ENCODE results near the gene ZNF276.

Gene ZNF276

DNA sequence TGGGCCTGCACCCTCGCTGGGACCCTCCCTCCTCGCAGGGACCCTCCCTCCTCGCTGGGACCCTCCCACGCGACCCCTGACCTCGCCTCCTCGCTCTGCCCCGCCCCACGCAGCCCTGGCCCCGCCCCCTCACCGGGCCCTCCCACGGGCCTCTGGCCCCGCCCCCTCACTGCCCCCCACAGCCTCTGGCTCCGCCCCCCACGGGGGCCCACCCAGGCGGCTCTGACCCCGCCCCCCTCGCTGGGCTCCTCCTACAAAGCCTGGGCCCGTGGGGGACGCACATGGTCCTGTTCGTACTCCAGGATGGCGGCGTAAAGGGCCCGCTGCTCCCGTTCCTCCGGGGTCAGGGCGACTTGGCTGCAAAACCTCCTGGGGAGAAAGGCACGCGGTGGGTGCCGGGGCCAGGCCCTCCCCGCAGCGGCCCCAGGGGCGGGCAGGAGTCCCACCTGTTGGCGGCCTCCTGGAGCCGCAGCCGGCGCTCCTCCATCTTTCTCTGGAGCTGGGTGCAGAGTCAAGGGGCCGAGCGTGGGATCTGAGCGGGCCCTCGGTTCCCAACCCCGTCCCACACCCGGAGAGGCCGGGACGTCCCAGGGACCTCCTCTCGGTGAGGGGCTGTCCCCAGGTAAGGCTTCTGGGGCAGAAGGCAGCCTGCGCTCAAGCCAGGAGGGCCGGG lies 9.6 kb upstream of the ZNF276 start:
- DNase-seq (ENCODE audit: low read depth in 2 of 3, low spot score in 1 of 3) = peak; percentile 58 to 80 (median 73)

DNA sequence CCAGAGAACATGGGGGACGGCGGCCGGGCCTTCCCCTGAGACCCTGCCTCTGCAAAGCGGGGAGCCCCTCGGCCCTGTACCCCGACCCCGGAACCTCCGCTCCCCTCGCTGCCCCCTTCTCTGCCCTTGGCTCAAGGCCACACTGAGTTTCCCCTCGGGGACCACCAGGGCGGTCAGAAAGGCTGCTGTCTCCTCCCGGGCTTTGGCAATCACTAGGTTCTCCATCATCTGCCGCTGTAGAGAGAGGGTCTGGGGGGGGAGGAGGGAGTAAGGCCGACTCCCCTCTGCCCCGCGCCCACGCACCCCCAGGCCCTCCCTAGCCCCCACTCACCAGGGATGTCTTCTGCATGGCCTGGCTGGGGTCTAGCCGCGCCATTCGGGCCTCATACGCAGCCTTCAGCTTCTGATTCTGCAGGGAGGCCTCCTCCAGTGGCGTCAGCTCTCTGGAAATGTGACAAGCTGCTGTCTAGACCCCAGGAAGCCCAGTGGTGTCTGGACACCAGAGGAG lies 9.0 kb upstream of the ZNF276 start:
- no peak for DNase-seq (ENCODE audit: low read depth in 2 of 3, low spot score in 1 of 3)

DNA sequence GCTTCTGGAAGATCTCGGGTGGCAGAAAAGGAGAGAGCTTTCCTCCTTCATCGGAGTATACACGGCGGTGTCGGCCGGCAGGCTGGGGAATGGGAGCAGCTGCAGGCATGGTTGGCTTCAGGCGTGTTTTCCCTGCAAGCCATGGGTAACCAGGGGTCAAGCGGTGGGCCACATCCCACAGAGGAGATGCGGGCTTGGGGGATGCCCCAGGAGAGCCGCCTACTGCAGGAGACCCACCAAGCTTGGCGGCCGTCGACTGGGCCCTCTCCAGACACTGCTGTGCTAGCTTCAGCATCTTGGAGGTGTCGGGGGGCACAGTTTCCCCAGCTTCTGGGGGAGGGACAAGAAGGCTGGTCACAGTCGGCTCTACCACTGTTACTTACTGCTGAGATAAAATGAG lies 4.8 kb upstream of the ZNF276 start:
- DNase-seq (ENCODE audit: low read depth in 2 of 3, low spot score in 1 of 3) = no peak

DNA sequence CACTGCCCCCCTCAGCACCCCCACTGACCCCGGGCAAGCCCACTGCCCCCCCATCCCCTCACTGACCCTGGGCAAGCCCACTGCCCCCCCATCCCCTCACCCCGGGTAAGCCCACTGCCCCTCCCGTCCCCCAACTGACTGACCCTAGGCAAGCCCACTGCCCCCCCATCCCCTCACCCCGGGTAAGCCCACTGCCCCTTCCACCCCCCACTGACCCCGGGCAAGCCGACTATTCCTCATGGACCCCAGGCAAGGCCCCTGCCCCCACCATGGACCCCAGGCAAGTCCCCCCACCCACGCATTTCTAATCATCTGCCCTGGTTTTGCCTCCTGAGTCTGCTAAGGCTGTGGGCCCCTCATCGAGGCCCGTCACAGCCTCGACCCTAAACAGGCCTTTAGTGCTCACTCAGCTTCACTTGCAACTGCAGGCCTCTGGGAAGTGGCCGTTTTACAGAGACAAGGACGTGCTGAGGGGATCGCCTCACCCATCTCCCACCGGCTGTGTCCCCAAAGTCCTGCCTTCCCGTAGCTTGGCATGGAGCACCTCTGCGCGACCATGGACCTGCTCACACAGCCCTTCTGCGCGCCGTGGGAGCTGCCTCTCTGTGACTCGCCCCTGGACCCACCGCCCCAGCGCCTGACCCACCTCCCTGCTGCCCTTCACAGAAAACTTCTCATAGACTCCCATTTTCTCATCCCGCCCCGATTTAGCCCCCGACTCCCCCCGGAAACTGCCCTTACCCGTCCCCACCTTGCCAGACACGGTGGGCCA lies 4.2 kb upstream of the ZNF276 start:
- DNase-seq (ENCODE audit: low read depth in 2 of 3, low spot score in 1 of 3) = no peak

DNA sequence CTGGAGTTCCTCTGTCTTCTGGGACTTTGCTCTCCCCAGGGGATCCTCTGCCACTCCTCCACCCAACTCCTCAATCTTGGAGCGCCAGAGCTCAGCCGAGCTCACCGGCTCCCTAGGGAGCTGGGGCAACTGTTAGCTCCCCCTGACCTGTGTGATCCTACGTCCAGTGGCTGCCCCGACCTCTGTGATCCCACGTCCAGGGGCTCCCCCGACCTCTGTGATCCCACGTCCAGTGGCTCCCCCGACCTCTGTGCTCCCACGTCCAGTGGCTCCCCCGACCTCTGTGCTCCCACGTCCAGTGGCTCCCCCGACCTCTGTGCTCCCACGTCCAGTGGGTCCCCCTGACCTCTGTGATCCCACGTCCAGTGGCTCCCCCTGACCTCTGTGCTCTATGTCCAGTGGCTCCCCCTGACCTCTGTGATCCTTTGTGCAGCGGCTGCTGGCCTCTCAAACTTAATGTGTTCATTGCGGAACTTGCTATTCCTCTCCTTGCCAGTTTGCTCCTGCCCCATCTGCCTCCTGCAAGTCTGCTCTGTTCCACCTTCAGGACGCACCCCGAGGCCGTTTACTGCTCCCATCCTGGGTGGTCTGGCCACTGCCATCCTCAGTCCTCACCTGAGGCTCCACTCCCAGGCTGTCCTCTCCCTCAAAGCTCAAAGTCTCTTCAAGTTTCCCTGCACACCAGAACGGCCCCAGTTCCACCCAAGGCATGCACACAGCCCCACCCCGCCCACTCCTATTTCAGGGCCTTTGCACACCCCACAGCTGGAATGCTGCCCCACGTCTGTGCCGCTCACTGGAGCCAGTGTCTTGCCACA lies 3.4 kb upstream of the ZNF276 start:
- DNase-seq (ENCODE audit: low read depth in 2 of 3, low spot score in 1 of 3) = no peak

DNA sequence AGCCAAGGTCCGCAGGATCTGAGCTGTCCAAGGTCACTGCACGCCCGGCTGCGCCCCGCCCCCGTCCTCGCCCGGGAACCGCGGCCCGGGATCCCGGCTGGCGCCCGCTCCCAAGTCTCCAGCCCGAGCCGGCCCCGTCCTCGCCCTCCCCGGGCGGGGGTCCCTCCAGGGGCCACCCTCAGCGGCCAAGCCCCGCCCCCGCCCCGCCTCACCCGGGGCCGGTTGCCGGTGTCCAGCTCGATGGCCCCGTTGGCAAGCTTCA lies 855 bp upstream of the ZNF276 start:
- no peak for DNase-seq (ENCODE audit: low read depth in 2 of 3, low spot score in 1 of 3)

DNA sequence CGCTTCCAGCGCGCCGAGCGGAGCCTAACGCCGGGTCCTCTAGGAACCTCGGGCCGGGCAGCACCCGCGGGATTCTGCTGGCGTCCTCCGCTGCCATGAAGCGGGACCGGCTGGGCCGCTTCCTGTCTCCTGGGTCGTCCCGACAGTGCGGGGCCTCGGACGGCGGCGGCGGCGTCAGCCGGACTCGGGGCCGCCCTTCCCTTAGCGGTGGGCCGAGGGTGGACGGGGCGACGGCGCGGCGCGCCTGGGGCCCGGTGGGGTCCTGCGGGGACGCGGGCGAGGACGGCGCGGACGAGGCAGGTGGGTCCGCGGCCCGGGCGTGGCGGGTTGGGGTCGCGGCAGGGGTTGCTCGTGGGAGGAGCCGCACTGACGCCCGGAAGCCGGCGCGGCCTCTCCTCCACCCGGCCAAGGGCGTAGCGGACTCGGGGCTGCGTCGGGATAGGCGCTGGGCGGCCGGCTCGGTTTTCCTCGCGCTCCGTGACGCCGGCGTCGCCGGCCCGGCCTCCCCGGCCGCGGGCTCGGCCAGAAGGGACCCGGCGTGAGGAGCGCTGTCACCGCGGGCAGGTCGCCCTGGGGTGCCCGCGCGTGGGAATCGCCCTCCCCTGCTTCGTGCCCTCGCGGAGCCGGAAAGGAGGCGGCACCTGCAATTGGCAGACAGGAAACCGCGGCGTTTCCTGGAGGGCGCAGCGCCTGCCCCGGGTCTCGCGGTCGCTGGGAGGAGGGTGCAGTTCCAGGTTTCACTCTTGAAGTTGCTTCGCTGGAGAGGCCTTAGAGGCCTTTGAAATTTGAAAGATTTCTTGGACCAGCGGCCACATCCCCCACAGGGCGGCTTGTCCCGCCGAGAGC lies 432 bp downstream of the ZNF276 start:
- DNase-seq (ENCODE audit: low read depth in 2 of 3, low spot score in 1 of 3) = peak; percentile 55 to 74 (median 60)

DNA sequence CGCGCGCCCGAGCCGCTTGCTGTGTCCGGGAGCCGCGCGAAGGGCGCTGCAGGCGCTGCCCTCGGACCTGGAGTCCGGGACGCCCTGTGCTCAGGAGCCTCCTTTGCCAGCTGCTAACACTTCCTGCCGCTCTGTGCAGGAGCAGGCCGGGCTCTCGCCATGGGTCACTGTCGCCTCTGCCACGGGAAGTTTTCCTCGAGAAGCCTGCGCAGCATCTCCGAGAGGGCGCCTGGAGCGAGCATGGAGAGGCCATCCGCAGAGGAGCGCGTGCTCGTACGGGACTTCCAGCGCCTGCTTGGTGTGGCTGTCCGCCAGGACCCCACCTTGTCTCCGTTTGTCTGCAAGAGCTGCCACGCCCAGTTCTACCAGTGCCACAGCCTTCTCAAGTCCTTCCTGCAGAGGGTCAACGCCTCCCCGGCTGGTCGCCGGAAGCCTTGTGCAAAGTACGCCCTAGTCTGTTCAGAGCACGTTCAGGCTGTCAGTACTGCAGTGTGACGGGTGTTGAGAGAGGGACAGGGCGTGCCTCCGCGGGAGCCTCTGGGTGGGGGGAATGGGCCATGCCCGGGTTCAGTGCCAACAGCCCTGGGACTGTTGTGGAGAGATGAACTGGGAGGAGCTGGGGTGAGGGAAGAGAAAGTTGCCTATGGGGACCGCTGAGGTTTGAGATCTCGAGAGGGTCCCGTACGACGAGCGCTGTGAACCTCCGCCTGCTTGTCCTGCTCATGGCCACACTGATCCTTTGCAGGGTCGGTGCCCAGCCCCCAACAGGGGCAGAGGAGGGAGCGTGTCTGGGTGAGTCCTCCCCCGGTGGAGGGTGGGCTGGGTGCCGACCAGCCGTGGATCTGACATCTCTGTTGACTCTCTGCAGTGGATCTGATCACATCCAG lies 1.3 kb downstream of the ZNF276 start:
- peak; percentile 38 to 59 (median 54) for DNase-seq (ENCODE audit: low read depth in 2 of 3, low spot score in 1 of 3)

DNA sequence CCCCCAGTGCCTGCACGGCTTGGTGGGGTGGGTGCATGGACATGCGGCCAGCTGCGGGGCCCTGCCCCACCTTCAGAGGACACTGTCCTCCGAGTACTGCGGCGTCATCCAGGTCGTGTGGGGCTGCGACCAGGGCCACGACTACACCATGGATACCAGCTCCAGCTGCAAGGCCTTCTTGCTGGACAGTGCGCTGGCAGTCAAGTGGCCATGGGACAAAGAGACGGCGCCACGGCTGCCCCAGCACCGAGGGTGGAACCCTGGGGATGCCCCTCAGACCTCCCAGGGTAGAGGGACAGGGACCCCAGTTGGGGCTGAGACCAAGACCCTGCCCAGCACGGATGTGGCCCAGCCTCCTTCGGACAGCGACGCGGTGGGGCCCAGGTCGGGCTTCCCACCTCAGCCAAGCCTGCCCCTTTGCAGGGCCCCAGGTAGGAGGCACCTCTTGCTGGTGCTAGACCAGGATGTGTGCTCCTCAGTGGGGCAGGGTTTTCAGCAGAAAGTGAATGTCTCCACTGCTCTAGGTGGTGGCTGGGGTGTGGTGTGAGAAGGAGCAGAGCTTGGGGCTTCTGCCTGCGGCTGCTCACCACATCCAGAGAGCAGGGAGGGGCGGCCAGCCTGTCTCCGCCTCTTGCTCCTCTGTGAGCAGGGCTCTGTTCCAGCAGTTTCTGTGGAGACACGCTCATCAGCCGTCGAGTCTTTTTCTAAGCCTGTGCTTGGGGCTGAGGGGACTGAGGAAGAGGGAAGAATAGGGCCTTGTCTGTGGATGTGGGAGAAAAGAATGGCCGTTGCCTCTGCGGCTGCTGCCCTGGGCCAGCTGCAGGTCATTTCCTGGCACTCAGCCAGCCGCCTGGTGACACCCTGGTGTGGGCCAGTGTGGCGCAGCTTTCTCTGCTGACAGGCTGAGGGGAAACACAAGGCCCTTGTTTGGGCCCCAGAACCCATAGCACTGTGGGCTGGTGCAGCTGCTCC lies 2.2 kb downstream of the ZNF276 start:
- peak; percentile 48 to 54 (median 51) for DNase-seq (ENCODE audit: low read depth in 2 of 3, low spot score in 1 of 3)

DNA sequence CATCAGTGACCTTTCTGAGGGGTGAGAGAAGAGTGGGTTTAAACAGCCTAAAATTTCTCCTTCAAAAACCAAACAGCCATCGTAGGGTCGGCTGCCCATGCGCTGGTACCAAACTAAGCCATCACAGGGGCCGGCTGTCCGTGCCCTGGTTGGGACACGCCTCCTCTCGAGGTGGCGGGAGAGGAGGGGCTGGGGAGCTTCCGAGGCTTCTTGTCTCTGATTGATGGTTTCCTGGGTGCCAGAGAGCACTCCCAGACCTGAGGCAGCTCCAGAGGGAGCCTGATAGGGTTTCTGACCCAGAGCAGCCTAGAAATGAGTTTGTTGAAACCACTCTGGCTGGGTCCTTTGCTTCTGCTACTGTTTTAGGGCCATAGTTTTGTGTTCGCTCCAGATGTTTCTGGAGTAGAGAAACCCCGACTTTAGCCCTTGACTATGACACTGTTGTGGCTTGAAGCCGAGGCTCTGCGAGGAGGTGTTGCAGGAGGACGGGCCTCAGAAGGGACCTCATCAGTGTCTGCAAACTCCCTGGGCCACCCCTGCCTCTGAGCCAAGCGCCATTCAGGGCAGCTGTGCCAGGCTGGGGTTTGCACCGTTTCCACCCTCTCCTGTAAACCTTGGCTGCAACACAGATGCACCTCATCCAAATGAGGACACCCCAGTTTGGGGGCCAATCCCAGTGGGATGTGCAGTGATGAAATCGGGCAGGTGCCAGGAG lies 6.2 kb downstream of the ZNF276 start:
- DNase-seq (ENCODE audit: low read depth in 2 of 3, low spot score in 1 of 3) = no peak

DNA sequence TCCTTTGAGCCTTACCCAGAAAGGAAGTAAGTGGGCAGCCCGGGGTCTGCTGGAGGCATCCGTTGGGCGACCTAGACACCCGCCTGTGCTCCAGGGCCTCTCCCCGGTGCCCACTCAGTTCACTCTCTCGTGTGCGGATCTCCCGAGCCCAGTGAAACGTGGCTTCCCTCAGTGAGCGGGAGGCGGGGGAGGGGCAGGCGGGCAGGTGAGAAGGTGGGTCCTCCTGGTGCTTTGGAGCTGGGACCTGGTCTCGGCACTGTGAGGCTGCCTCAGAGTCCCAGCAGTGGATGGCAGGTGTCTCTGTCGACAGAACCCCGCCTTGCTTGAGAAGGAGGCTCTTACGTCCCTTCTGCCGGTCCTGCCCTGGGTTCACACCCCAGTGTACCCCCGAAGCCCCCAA lies 8.0 kb downstream of the ZNF276 start:
- DNase-seq (ENCODE audit: low read depth in 2 of 3, low spot score in 1 of 3) = no peak

DNA sequence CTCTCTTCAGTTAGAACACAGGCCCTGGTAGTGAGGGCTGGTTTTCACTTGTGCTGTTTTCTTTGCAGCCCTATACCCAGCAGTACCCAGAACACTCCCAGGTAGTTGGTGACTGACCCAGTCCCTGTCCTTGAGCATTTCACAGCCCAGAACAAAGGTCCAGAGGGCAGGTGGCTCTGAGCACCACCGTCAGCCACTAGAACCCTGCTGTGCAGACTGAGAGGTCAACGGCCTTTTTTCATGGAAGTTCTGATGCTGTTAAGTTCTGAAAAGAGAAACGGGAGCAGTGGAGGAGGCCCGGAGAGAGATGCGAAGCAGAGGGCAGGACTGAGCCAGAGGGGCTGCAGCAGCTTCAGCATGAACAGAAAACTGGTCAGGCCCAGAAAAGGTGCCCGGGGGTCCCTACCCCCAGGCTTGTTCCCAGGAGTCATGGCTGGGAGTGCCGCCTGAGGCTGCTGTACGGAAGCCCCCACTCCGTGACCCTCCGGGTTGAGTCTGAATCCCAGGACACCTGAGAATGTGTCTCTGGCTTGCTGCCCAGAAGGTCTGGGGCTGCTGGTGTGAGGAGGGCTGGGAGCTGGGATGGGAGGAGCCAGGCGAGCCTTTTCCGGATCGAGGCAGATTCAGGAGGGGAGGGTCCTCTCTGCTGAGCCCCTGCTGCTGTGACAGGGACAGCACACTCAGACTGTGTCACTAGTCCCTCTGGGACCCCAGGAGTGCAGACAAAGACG lies 8.7 kb downstream of the ZNF276 start:
- no peak for DNase-seq (ENCODE audit: low read depth in 2 of 3, low spot score in 1 of 3)

DNA sequence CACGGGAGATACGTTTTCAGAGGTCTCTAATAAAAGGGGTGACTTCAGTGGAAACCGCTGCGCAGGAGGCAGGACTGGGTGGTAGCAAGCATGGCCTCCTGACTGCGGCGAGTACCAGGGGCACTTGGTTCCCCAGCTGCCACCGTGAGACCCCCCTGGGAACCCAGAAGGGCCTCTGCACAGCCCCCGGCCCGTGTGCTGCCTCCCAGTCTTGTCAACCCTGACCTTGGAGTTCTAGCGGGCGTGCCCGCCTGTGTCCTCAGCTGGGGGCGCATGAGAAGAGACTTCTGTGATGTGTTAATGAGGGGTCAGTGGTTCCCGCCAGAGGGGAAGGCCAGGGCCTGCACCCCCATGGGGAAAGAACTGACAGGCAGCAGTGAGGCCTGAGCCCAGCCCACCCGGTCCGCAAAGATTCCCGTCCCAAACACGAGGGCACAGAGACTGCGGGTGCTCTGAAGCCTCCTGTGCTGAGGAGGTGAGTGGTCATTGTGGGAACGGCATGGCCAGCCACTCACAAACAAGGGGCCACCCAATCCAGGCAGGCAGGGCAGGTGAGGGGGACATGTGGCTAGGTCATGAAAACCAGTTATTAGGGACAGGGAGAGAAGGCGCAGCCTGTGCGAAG lies 9.4 kb downstream of the ZNF276 start:
- no peak for DNase-seq (ENCODE audit: low read depth in 2 of 3, low spot score in 1 of 3)

DNA sequence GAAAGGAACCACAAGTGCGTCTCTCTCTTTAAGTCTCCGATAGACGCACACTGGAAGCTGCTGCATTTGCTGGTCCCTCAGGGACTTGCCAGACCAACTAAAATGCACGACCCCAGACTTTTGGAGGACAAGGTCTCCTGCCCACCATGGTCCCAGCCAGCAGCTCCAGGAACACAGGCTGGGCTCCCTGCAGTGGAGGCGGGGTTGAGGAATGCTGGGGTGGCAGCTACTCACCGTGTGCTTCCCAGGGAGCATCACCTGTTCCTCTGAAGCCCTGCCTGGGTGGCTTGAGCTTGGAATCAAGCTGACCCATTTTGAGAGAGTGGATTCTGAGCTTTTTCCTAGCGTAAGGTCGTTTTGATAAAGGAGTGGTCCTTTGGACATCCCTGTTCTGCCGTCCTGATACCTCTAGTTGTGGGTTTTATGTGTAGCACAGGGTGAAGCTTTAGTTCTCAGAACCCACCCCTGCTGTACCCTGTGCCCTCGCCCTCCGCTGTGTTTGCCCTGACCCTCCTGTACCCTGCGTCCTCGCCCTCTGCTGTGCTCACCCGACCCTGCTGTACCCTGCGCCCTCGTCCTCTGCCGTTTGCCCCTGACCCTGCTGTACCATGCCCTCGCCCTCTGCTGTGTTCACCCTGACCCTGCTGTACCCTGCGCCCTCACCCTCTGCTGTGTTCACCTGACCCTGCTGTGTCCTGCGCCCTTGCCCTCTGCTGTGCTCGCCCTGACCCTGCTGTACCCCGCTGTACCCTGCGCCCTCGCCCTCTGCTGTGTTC lies 11.0 kb downstream of the ZNF276 start:
- no peak for DNase-seq (ENCODE audit: low read depth in 2 of 3, low spot score in 1 of 3)

DNA sequence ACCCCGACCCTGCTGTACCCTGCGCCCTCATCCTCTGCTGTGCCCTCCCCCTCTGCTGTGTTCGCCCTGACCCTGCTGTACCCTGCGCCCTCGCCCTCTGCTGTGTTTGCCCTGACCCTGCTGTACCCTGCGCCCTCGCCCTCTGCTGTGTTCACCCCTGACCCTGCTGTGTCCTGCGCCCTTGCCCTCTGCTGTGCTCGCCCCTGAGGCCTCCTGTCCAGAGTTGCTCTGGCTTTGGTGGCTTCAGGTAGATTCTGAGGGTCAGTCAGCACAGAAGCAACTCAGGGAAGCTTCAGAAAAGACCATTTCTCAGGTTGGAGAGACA lies 11.5 kb downstream of the ZNF276 start:
- no peak for DNase-seq (ENCODE audit: low read depth in 2 of 3, low spot score in 1 of 3)

DNA sequence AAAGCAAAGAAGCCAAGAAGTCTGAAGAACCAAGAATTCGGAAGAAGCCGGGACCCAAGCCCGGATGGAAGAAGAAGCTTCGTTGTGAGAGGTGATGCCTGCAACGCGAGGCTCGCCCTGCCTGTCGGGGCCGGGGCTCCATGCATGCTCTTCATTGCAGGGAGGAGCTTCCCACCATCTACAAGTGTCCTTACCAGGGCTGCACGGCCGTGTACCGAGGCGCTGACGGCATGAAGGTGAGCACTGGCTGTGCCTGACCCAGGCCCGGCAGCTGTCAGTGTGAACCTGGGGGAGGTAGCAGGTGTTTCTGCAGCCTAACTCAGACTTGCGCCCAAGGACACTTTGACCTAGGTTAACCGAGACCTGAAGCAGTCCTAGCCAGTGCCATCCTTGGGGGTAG lies 12.0 kb downstream of the ZNF276 start:
- no peak for DNase-seq (ENCODE audit: low read depth in 2 of 3, low spot score in 1 of 3)

DNA sequence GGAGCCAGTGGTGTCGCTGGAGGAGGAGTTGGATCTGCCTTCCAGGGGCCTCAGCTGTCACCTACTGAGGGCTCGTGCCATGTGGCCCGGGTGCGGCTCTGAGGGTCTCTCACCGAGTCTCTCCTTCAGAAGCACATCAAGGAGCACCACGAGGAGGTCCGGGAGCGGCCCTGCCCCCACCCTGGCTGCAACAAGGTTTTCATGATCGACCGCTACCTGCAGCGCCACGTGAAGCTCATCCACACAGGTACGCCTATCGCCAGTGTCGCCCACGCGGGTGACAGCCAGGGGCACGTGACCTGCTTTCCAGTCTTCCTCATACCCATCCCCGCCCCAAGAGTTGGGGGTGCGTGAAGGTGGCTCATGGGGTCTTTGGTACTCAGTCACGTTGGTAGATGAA lies 12.5 kb downstream of the ZNF276 start:
- no peak for DNase-seq (ENCODE audit: low read depth in 2 of 3, low spot score in 1 of 3)

Data from stimulated activated CD4-positive, alpha-beta T cell treated with anti-CD3 and anti-CD28 coated beads, Interleukin-12 subunit alpha, Interleukin-12 subunit beta, amount 100 ng/mL, for 48 hours (primary cell).